ENCODE measurements around the gene DTYMK.

DNA sequence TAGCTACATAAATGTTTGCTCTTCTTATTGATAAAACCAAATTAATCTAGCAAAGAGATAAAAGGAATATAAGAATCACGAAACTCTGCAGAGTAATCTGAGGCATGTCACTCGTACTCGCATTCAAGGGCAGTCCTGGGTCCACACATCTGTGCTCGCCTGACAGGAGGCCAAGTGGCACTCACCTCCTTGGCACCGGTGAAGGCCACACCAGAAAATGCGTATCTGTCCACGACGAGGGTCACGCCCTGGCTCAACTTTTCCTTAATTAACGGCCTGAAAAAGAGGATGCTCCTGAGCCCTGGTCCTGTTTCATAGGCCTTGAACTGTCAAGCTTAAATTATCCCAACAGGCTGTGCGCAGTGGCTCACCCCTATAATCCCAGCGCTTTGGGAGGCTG, 6.6 kb downstream of the DTYMK start:
- TF ChIP-seq SP2 (tag by site-specific recombination; IDR thresholded peaks at IDR 0.05) (no peak), CTCF (tag by site-specific recombination; IDR thresholded peaks at IDR 0.05) (no peak), ZNF639 (tag by site-specific recombination; IDR thresholded peaks at IDR 0.05) (no peak), GLIS2 (tag by site-specific recombination; IDR thresholded peaks at IDR 0.05) (no peak), ZNF366 (tag by site-specific recombination; conservative IDR thresholded peaks at IDR 0.05) (no peak), ZNF112 (tag by site-specific recombination; IDR thresholded peaks at IDR 0.05) (no peak), ZNF416 (tag by site-specific recombination; IDR thresholded peaks at IDR 0.05) (no peak), PRDM4 (tag by site-specific recombination; IDR thresholded peaks at IDR 0.05) (no peak), ZNF239 (tag by site-specific recombination; IDR thresholded peaks at IDR 0.05) (no peak), ZNF138 (tag by site-specific recombination; IDR thresholded peaks at IDR 0.05; ENCODE audit: borderline replicate concordance) (no peak)
- TF ChIP-seq, protein P1, sequence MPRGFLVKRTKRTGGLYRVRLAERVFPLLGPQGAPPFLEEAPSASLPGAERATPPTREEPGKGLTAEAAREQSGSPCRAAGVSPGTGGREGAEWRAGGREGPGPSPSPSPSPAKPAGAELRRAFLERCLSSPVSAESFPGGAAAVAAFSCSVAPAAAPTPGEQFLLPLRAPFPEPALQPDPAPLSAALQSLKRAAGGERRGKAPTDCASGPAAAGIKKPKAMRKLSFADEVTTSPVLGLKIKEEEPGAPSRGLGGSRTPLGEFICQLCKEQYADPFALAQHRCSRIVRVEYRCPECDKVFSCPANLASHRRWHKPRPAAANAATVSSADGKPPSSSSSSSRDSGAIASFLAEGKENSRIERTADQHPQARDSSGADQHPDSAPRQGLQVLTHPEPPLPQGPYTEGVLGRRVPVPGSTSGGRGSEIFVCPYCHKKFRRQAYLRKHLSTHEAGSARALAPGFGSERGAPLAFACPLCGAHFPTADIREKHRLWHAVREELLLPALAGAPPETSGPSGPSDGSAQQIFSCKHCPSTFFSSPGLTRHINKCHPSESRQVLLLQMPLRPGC (tag by site-specific recombination; IDR thresholded peaks at IDR 0.05) = no peak
- TF ChIP-seq, protein P2, sequence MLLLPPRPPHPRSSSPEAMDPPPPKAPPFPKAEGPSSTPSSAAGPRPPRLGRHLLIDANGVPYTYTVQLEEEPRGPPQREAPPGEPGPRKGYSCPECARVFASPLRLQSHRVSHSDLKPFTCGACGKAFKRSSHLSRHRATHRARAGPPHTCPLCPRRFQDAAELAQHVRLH (tag by site-specific recombination; IDR thresholded peaks at IDR 0.05) = no peak
- TF ChIP-seq, protein P3, sequence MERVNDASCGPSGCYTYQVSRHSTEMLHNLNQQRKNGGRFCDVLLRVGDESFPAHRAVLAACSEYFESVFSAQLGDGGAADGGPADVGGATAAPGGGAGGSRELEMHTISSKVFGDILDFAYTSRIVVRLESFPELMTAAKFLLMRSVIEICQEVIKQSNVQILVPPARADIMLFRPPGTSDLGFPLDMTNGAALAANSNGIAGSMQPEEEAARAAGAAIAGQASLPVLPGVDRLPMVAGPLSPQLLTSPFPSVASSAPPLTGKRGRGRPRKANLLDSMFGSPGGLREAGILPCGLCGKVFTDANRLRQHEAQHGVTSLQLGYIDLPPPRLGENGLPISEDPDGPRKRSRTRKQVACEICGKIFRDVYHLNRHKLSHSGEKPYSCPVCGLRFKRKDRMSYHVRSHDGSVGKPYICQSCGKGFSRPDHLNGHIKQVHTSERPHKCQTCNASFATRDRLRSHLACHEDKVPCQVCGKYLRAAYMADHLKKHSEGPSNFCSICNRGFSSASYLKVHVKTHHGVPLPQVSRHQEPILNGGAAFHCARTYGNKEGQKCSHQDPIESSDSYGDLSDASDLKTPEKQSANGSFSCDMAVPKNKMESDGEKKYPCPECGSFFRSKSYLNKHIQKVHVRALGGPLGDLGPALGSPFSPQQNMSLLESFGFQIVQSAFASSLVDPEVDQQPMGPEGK (tag by site-specific recombination; IDR thresholded peaks at IDR 0.05) = no peak
- TF ChIP-seq, protein P4, sequence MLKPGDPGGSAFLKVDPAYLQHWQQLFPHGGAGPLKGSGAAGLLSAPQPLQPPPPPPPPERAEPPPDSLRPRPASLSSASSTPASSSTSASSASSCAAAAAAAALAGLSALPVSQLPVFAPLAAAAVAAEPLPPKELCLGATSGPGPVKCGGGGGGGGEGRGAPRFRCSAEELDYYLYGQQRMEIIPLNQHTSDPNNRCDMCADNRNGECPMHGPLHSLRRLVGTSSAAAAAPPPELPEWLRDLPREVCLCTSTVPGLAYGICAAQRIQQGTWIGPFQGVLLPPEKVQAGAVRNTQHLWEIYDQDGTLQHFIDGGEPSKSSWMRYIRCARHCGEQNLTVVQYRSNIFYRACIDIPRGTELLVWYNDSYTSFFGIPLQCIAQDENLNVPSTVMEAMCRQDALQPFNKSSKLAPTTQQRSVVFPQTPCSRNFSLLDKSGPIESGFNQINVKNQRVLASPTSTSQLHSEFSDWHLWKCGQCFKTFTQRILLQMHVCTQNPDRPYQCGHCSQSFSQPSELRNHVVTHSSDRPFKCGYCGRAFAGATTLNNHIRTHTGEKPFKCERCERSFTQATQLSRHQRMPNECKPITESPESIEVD (tag by site-specific recombination; IDR thresholded peaks at IDR 0.05) = no peak
